ENCODE results near the gene DLG2. TPM values are rescaled to one million over a fixed set of nuclear protein-coding genes. Genes with fewer than 3 reads are reported as not detected.

The DLG2 gene
- total and polyA plus RNA-seq, 9 of the 15 experiments (the other 6 are each of a cell fraction or from before 2014, with no cell fraction given): 0.52 to 1.6 (median 0.95) TPM

DNA sequence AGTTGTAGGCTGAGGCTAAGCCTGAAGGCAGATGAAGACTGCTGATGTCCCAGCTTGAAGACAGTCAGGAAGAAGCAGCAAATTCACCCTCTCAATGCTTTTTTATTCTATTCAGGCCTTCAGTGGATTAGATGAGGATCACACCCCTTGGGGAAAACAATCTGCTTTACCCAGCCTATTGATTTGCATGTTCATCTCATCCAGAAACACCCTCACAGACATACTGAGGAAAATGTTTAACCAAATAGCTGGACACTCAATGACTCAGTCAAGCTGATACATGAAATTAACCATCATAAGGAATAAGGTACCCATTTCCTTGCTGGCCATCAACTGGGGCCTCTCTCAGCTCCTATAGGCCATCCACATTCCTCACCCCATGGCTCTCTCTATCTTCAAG lies 1791.1 kb downstream of the DLG2 start:
- Histone ChIP-seq H3K4me1 (replicated peaks in 1 of 2; ENCODE audit: control insufficient read depth in 2 of 2, insufficient read depth in 2 of 2, low read length in 2 of 2) (no peaks in the 10 kb centered on the region), H3K36me3 (ENCODE audit: control insufficient read depth, insufficient read depth, low read length) (no peaks in the 10 kb centered on the region), H4K20me1 (replicated peaks; ENCODE audit: control insufficient read depth, insufficient read depth, low read length) (no peaks in the 10 kb centered on the region), H3K4me3 (no peak overlapping the region), H3K27ac (ENCODE audit: extremely low read depth, low read depth, low read length) (no peak overlapping the region), H3K79me2 (ENCODE audit: control insufficient read depth, insufficient read depth, low read length) (no peaks in the 10 kb centered on the region), H3K4me2 (ENCODE audit: insufficient read depth, low read length) (no peak overlapping the region), H3K9me3 (replicated peaks; ENCODE audit: control insufficient read depth, insufficient read depth, low read depth, low read length) (no peaks in the 10 kb centered on the region), H3K9ac (ENCODE audit: insufficient read depth in 1 of 2, low read depth in 2 of 2, low read length in 2 of 2) (no peak overlapping the region), H3K27me3 (ENCODE audit: control insufficient read depth in 2 of 2, insufficient read depth in 2 of 2, low read length in 2 of 2) (no peaks in the 10 kb centered on the region), H3K9me1 (ENCODE audit: control insufficient read depth, insufficient read depth, low read length) (no peaks in the 10 kb centered on the region), H2AFZ (ENCODE audit: low read depth, low read length) (no peak overlapping the region)
- CTCF ChIA-PET (ENCODE audit: low intra/inter-chr PET ratio): no interaction called here
- FAIRE-seq (no peak), ATAC-seq (no peak), DNase-seq (ENCODE audit: extremely low read depth in 1 of 4, low spot score in 3 of 4) (no peak)
- in situ Hi-C loops (cut with MboI): loop anchor here (25.0 kb wide), 2 partner anchors 726 to 1726 kb away; no protein-coding TSS in a partner anchor
- BruUV-seq (replicated peaks): no TSS peak
- POLR2A ChIA-PET: interaction anchor here (0.6 kb wide), 1 partner anchor 20 kb away, joined by 3 read pairs; no protein-coding TSS in a partner anchor
- no peak for TF ChIP-seq SMAD4 (CRISPR knock-in tag; conservative IDR thresholded peaks at IDR 0.05)
- intact Hi-C loops (cut with micrococcal nuclease): loop anchor here (10.0 kb wide), 2 partner anchors 549 to 879 kb away; no protein-coding TSS in a partner anchor

DNA sequence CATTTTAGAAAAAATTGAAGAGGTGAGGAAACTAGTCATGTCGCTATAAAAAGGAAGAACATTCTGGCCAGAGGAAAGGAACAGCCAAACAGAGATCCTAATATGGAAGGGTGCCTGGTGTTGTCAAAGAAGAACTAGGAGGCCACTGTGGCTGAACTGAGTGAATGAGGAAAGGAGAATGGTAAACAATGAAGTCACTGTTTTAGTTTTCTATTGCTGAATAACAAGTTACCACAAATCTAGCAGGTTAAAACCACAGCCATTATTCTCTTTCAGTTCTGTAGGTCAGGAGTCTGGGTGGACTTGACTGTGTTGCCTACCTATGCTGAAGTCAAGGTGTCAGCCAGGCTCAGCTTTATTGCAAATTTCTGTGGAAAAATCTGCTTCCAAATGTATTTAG lies 1791.7 kb downstream of the DLG2 start:
- POLR2A ChIA-PET: no interaction called here
- no TSS peak for BruUV-seq (replicated peaks)

More for the DNA sequence above, 1791.7 kb downstream of the DLG2 start:
- Histone ChIP-seq H3K9ac (ENCODE audit: insufficient read depth in 1 of 2, low read depth in 2 of 2, low read length in 2 of 2) (no peak overlapping the region), H2AFZ (ENCODE audit: low read depth, low read length) (no peak overlapping the region), H3K27me3 (ENCODE audit: control insufficient read depth in 2 of 2, insufficient read depth in 2 of 2, low read length in 2 of 2) (no peaks in the 10 kb centered on the region), H4K20me1 (replicated peaks; ENCODE audit: control insufficient read depth, insufficient read depth, low read length) (no peaks in the 10 kb centered on the region), H3K4me3 (no peak overlapping the region), H3K4me1 (replicated peaks in 1 of 2; ENCODE audit: control insufficient read depth in 2 of 2, insufficient read depth in 2 of 2, low read length in 2 of 2) (no peaks in the 10 kb centered on the region), H3K9me3 (replicated peaks; ENCODE audit: control insufficient read depth, insufficient read depth, low read depth, low read length) (no peaks in the 10 kb centered on the region), H3K4me2 (ENCODE audit: insufficient read depth, low read length) (no peak overlapping the region), H3K27ac (ENCODE audit: extremely low read depth, low read depth, low read length) (no peak overlapping the region), H3K79me2 (ENCODE audit: control insufficient read depth, insufficient read depth, low read length) (no peaks in the 10 kb centered on the region), H3K9me1 (ENCODE audit: control insufficient read depth, insufficient read depth, low read length) (no peaks in the 10 kb centered on the region), H3K36me3 (ENCODE audit: control insufficient read depth, insufficient read depth, low read length) (no peaks in the 10 kb centered on the region)
- intact Hi-C loops (cut with micrococcal nuclease) (loop anchor here (10.0 kb wide), 2 partner anchors 549 to 879 kb away; no protein-coding TSS in a partner anchor), in situ Hi-C loops (cut with MboI) (loop anchor here (25.0 kb wide), 2 partner anchors 727 to 1727 kb away; no protein-coding TSS in a partner anchor)
- ATAC-seq (no peak), FAIRE-seq (no peak), DNase-seq (ENCODE audit: extremely low read depth in 1 of 4, low spot score in 3 of 4) (no peak)
- CTCF ChIA-PET (ENCODE audit: low intra/inter-chr PET ratio): no interaction called here
- no peak for TF ChIP-seq MEF2A (IDR thresholded peaks at IDR 0.05; ENCODE audit: control insufficient read depth, low read depth, low read length)
- no peak for TF ChIP-seq MCM7 (IDR thresholded peaks at IDR 0.05)
- WGBS (ENCODE audit: insufficient coverage, low coverage, missing lambda C conversion rate): 0% methylated on average over 1 of the region's 1 CpG

All from K562 (cell line).